Activated effector memory CD4-positive, alpha-beta T cell treated with Interleukin-2 at 50 U/mL for 16 hours (primary cell): Measurements from ENCODE around the gene TMEM62.
"Not testable (repeated sequence)": the region's sequence is repeated elsewhere in the genome, so short reads cannot be mapped to it uniquely, and the experiment has no call there.

Experiments
- DNase-seq: peaks from one replicate; pipeline ENCODE4 v3.0.0-alpha.2; 2020

Gene TMEM62

DNA sequence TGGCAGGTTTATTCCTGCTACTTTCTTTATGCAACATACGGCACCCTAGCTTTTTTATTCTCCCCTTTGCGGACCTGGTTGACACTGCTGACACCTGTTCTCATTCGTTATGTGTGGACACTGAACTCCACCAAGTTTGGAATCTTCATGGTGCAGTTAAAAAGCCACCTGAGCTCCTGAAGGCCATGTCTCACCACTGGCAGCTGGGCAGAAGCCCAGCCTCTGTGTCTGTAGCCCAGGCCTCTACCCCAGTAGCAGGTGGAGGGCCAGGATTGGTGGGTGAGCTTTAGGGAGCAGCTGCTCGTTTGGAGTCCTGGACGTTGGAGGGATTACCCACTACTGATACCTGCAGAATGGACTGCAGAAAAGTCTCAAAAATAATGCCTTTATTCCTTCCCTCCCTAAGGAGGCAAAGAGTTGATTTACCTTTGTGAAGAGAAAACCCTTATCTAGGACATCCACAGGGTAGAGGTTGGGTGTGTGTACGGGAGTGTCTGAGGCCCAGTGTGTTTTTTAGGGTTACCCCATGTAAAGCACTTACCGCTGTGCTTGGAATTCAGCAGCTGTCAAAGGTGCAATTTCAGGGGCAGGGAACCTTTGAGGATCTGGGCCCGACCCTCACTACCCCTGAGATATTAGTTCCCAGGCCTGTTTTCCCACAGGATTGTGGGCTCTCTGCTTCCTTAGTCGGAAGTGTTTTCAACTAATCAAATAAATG is 51.2 kb downstream of the TMEM62 start:
- DNase-seq = no peak

DNA sequence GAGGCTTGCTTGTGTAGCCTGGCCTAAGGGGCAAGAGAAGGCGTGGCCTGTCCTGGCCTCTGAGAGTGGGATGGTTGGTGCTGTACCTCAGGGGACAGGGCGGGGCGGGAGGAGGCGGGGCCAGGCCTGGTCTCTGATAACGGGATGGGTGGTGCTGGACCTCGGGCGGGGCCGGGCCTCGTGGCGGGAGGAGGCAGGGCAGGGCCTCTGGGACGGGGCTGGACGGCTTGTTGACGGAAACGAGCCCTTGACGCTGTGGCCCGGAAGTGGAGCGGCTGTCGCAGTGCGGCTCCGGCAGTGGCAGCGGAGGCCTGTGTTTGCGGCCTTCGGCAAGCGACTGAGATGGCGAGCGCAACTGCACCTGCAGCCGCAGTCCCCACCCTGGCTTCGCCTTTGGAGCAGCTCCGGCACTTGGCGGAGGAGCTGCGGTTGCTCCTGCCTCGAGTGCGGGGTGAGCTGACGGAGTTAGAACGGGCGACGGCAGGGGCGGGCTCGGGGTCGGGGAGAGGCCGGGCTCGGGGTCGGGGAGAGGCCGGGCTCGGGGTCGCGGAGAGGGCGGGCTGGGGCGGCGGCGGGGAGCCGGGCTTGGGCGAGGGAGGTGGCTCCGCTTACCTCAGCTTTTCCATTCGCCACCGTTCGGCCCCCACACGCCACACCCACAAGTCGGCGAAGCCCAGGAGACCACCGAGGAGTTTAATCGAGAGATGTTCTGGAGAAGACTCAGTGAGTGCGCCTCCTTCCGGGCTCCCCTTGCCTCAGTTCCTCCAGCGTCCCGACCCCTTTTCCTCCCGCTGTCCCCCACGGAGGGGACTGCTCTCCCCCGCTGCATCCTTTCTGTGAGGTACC is 52.0 kb downstream of the TMEM62 start, which contains the start of gene CCNDBP1:
TSS of gene CCNDBP1 (plus strand) at position 247 of the 846 bp plus-strand sequence. CDS start at position 343, 96 bp downstream.
- DNase-seq = peak; percentile 83

DNA sequence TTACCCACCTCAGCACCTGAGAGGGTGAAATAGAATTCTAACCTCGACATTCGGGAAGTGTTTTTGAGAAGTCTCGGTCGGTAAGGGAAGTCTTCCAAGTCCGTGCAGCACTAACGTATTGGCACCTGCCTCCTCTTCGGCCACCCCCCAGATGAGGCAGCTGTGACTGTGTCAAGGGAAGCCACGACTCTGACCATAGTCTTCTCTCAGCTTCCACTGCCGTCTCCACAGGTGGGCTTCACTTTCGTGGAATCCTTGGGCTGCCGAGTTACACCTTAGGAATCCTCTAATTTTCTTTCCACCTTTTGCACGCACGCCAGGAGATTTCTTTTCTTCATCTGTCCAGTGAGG is 52.6 kb downstream of the TMEM62 start:
- DNase-seq = no peak

DNA sequence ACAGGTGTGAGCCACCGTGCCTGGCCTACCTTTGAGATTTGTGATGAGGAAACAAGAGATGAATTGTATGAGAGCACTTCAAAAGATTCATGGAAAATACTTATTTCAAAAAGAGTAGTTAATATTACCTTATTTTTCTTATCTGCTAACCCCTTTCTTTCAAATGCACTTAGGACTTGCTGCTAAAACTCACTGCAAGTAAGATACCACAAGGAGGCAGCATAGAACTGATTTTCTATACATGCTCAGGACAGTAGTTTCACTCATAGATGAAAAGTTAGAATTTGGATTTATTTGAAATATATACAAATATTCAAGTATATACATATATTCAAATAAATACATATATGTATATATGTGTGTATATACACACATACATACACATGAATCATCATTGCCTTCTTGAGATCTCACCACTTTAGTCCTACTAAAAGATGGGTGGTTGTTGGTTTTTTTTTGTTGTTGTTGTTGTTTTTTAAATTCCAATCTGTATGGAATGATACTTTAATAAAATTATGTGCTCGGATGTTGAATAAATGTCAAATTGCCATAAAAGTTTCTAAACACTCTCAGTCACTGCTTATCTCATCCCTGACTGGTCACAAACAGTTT is 54.3 kb downstream of the TMEM62 start:
- no peak for DNase-seq

DNA sequence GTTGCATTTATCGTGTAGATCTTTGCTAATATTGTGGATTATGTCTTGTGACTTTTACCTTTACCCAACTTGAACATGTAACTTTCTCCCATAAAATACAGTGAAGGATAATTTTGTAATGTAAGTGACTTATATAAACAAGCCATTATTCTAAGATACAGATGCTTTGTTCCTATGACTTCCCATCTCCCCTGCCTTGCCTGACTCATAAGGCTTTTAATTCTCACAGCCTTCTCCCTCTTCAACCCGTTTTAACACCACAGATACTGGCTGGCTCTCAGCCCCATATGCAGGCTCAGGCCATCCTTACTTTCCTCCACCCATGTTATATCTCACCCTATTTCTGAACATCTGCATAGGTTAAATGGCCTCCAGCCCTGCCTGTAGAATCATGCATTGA is 55.9 kb downstream of the TMEM62 start:
- no peak for DNase-seq

DNA sequence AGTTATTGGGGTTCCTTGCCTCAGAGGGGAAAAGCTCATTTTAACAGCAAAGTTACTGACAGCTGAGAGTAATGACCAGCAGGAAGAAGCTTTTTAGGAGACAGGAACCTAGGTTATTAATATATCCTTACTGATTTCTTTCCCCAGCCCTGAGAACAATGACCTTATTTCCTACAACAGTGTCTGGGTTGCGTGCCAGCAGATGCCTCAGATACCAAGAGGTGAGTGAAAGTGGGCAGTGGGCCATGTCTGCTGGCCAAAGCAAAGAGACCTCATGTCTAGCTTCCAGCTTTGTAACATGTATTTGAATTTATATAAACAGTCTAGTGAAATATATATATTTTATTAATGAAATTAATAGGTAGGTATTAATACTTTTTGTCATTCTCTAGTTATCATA is 56.8 kb downstream of the TMEM62 start:
- no peak for DNase-seq

DNA sequence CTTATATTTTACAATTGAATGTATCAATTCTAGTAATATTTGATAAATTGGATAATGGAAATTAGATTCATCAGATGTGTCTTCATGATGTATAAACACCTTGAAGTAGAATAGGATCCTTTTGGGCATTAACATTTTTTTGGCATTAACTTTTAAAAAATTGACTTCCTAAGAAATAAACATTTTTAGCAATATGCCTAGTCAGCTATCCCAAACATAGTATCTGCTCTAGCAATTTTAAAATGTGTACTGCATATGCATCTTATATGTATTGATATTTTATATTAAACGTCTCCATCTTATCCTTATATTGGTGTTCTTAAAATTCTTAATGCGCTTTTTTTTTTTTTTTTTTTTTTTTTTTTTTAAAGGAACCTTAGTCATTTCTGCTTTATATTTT is 60.3 kb downstream of the TMEM62 start:
- no peak for DNase-seq

DNA sequence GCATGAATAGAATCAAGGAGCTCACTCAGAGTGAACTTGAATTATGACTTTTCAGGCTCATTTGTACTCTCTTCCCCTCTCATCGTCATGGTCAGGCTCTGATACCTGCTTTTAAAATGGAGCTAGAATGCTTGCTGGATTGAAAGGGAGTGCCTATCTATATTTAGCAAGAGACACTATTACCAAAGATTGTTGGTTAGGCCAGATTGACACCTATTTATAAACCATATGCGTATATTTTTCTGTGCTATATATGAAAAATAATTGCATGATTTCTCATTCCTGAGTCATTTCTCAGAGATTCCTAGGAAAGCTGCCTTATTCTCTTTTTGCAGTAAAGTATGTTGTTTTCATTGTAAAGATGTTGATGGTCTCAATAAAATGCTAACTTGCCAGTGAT is 61.4 kb downstream of the TMEM62 start:
- DNase-seq = no peak

DNA sequence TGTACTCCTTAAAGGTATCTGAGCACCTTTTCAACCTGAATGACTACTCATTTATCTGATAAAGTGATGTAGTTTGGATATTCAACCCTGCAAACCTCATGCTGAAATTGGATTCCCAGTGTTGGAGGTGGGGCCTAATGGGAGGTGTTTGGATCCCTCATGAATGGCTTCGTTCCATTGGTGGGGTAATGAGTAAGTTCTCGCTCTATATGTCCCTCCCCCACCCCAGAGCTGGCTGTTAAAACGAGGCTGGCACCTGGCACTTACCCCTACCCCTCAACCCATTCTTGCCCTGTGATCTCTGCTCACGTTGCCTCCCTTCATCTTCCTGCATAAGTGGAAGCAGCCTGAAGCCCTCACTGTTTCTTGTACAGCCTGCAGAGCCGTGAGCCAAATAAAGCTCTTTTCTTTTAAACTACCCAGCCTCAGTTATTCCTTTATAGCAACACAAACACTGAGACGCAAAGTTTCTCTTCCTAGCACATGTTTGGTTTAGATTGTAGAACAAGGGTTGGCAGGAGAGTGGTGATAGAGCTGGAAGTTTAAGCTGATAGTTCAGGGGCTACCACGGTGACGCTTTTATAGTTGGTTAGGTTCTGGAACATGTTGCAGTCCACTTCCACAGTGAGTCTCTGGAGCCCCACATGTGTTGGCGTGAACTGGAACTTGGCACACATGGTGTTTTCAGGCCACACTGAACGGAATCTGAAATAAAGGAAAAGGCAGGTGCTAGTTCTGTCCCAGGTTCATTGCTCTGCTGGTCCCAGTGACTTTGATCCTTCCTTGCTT is 63.6 kb downstream of the TMEM62 start:
- no peak for DNase-seq

DNA sequence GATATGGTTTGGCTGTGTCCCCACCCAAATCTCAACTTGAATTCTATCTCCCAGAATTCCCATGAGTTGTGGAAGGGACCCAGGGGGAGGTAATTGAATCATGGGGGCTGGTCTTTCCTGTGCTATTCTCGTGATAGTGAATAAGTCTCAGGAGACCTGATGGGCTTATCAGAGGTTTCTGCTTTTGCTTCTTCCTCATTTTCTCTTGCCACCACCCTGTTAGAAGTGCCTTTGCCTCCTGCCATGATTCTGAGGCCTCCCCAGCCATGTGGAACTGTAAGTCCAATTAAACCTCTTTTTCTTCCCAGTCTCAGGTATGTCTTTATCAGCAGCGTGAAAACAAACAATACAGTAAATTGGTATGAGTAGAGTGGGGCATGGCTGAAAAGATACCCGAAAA is 64.4 kb downstream of the TMEM62 start:
- DNase-seq = not testable (repeated sequence)

DNA sequence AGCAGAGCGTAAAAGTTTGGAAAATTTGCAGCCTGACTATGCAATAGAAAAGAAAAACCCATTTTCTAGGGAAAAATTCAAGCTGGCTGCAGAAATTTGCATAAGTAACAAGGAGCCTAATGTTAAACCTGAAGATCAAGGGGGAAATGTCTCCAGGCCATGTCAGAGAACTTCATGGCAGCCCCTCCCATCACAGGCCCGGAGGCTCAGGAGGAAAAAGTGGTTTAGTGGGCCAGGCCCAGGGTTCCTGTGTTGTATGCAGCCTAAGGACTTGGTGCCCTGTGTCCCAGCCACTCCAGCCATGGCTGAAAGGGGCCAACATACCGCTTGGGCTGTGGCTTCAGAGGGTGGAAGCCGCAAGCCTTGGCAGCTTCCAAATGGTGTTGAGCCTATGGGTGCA is 65.2 kb downstream of the TMEM62 start:
- not testable (repeated sequence) for DNase-seq

DNA sequence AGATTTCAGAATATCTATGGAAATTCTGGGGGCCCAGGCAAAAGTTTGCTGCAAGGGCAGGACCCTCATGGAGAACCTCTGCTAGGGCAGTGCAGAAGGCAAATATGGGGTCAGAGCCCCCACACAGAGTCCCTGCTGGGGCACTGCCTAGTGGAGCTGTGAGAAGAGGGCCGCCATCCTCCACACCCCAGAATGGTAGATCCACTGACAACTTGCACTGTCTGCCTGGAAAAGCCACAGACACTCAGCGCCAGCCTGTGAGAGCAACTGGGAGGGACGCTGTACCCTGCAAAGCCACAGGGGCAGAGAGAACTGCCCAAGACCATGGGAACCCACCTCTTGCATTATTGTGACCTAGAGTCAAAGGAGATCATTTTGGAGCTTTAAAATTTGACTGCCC is 65.6 kb downstream of the TMEM62 start:
- no peak for DNase-seq

DNA sequence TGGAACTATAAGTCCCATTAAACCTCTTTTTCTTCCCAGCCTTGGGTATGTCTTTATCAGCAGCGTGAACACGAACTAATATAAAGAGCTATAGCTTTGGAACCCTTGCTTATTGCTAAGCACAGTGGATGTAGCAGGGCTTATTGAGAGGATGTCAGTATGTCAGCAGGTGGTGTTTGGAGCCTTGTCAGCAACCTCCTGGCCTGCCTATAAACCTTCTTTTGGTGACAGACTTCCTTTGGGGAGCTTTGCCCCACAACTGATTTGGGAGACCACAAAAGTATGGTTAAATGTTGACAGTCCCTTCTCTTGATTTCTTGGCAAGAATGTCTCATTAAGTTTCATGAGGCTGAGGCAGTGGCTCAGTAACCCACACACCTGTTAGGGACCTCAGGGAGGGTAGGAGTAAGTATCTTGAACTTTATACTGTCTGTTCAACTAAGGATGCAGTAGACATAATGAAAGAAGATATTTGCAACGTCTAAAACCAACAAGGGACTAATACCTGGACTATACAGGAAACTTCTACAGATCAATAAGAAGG is 66.6 kb downstream of the TMEM62 start:
- DNase-seq = no peak

DNA sequence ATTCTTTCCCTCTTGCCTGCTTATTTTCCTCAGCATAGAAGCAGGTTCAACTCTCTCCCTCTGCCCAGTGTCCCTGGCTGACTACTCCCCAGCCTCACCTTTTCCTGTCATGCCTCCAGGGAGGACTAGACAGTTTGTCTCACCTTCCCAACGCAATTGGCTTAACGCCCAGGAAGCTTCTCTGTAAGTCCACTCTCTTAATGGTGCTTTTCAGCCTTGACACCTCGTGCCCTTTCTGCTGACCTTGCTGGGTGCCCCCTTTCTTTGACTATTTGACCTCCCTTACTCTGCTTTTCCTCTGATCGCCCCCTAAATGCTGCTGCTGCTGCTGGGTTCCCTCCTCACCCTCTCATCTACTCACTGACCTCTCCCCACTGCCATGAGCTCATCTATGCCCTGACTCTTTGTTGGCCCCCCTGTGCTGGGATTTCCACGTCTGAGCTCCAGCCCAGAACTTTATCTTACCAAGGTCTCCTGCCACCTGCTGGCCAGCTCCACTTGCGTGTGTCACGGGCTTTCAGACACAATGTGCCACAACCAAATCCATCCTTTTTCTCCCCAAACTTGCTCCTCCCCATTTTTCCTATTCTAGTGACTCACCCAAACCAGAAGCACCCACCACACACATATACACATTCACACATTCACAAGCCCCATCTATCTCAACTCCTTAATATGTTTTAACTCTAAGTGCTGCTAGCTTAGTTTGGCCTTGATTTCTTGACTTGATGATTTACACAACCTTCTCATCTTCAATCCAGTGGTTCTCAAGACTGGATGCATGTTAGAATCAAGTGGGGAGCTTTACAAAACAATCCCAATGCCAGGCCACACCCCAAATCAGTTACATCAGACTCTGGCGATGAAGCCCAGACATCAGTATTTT is 70.9 kb downstream of the TMEM62 start:
- DNase-seq = peak; percentile 17

DNA sequence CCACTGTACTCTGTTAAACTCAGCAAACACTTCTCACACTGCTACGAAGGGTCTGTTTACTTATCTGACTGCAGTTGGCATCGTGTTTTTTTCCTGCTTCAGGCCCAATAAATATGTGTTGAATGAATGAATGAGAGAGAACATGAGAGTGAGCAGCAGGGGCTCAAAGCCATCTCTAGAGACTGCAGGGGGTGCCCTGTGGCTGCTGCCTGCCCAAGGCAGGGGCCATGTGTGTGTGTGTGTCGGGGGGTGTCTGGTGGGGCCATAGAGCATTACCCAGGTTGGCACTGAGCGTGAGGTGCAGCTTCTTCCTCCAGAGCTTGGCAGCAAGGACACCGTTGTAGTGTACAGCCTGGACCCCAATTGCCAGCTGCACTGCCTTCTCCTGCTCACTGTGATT is 72.7 kb downstream of the TMEM62 start:
- no peak for DNase-seq

DNA sequence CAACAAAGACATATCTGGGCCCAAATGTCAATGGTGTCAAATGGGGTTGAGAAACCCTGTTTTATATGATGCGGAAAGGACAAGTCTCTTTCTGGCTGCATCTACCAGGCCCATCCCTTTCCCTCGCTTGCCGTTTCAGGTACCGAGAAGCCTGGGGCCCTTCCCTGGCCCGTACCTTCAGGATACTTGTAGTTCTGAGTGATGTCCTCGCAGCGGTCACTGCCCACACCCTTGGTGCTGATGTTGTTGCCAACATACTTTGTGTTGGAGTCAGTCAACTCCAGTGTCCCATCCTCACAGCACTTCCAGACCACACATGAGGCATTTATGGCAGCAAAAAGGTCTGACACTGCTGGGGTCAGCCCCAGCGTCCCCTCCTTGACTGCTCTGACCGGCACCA is 73.6 kb downstream of the TMEM62 start:
- DNase-seq = no peak

DNA sequence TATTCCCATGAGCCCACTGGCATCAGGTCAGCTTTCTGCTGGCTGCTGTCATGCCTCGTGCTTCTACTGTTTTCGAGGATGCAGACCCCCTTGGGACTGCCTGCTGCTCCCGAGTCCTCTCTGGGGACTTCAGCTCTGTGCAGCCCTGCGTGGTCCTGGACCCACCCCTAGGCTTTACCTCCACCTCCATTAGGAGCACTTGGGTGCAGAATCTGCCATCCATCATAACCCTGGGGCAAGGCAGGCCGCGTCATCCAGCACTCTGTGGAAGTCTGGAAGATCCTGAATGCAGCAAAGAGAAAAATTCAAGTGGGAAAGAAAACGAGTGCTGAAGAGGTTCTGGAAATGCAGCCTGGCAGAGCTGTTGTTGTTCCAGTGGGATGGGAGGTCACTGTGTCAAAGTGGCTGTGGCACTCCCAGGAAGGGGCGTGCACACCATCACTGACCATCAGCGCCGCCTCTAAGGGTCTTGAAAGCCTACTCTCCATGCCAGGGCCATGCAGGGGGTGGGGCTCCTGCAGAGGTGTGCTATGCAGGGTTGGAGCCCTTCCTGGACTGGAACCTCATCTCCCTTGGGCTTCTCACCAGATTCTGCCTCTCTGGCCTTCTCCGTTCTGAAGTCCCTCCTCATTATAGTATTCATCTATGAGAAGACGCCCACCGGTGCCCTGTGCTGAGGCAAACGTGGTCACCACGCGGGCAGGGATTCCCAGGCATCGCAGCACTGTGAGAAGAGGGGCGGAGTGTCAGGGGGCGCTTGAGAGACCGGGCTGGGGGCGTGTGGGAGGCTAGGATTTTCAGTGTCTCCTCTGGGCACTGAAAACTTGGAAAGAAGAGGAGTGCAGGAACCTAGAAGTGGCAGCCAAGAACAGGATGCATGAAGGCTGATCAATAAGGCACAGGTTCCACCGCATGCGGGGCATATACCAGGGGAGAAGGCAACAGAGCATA is 74.9 kb downstream of the TMEM62 start:
- no peak for DNase-seq

DNA sequence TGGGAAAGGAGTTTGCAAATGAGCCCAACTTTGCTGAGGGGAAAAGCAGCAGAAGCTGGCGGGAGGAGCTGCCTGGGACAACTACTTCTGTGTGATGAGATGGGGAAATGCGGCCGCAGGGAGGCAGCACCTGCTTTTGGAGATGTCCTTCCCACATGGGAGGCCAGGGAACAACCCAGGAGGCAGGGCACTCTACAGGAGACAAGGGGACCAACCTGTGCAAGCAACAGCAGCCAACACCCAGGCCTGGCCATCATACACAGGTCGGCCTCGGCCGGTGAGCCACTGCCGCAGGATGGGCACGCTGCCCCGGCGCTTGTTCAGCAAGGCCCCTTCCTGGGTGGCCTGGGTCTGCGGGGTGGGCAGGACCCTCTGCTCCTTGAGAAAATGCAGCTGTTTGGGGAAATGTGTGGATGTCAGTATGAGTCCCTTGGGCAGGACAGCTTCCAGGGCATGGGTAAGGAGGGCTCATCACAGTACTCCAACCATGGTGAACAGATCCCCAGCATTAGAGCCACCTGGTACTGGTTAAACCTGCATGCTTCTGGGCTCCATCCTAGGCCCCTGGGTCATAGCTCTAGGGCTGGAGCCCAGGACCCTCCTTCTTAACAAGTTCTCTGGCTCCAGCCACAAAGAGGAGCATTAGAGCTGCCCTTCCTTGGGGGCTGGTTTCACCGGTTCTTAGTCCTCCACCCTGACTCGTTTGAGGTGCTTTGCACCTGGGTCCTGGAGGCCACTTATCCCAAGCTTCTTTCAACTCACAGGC is 75.9 kb downstream of the TMEM62 start:
- no peak for DNase-seq

DNA sequence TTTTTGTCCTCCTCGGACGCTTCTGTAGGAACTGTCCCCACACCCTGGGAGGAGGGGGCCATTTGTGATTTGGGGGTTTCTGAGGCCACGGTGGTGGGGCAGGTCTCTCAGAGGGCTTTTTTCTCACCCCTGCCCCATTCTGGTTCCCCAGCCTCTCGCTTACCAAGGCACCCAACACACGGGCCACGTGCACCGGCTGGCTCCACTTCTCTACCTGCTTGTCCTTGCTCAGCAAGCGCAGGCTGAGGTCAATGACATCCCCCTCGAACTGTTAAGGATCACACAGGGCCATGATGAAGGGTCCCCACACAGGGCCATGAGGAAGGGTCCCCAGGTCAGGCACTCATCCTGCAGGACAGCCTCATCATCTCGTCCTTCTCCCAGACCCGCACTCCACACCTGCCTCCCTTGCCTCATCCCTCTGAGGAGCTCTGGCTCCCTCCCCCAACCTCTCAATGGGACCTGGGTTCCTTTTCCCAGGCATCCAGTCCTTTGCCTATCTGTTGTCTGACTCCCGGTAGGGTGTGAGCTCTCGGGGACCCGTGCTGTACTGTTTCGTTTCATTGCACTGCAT is 76.9 kb downstream of the TMEM62 start:
- no peak for DNase-seq
